ENCODE measurements around the gene SPAG9.
A peak's percentile ranks its signal among the peaks of the same experiment; 100 is the strongest.
"Not testable (repeated sequence)": the region's sequence is repeated elsewhere in the genome, so short reads cannot be mapped to it uniquely, and the experiment has no call there.

Gene SPAG9

GRCh38 chr17:51087072-51087757, 33.5 kb downstream of the SPAG9 start:
- DNase-seq (ENCODE audit: low read depth, low spot score), result no peak

GRCh38 chr17:51085150-51085805, 35.4 kb downstream of the SPAG9 start:
- DNase-seq (ENCODE audit: low read depth, low spot score), result no peak

- DNase-seq (ENCODE audit: low read depth, low spot score), result no peak
Observed at GRCh38 chr17:51083981-51084380, 36.7 kb downstream of the SPAG9 start.

GRCh38 chr17:51083364-51083763, 37.3 kb downstream of the SPAG9 start:
- not testable (repeated sequence) for DNase-seq (ENCODE audit: low read depth, low spot score)

GRCh38 chr17:51079049-51079448, 41.6 kb downstream of the SPAG9 start:
- no peak for DNase-seq (ENCODE audit: low read depth, low spot score)

GRCh38 chr17:51078009-51078592, 42.6 kb downstream of the SPAG9 start:
- no peak for DNase-seq (ENCODE audit: low read depth, low spot score)

- no peak for DNase-seq (ENCODE audit: low read depth, low spot score)
Observed at GRCh38 chr17:51076821-51077220, 43.8 kb downstream of the SPAG9 start.

GRCh38 chr17:51071556-51071955, 49.1 kb downstream of the SPAG9 start:
- no peak for DNase-seq (ENCODE audit: low read depth, low spot score)

GRCh38 chr17:51065466-51065865, 55.2 kb downstream of the SPAG9 start:
- DNase-seq (ENCODE audit: low read depth, low spot score), result no peak

GRCh38 chr17:51064061-51064735, 56.5 kb downstream of the SPAG9 start:
- no peak for DNase-seq (ENCODE audit: low read depth, low spot score)

GRCh38 chr17:51060396-51060795, 60.3 kb downstream of the SPAG9 start:
- no peak for DNase-seq (ENCODE audit: low read depth, low spot score)

GRCh38 chr17:51059781-51060180, 60.9 kb downstream of the SPAG9 start:
- DNase-seq (ENCODE audit: low read depth, low spot score), result no peak

- DNase-seq (ENCODE audit: low read depth, low spot score), result no peak
Observed at GRCh38 chr17:51057534-51057933, 63.1 kb downstream of the SPAG9 start.

GRCh38 chr17:51056813-51057510, 63.7 kb downstream of the SPAG9 start:
- peak; percentile 57 for DNase-seq (ENCODE audit: low read depth, low spot score)

GRCh38 chr17:51054748-51055147, 65.9 kb downstream of the SPAG9 start:
- no peak for DNase-seq (ENCODE audit: low read depth, low spot score)

- DNase-seq (ENCODE audit: low read depth, low spot score), result no peak
Observed at GRCh38 chr17:51052235-51052634, 68.4 kb downstream of the SPAG9 start.

GRCh38 chr17:51050291-51051033, 70.2 kb downstream of the SPAG9 start:
- DNase-seq (ENCODE audit: low read depth, low spot score), result no peak

GRCh38 chr17:51046514-51047384, 73.9 kb downstream of the SPAG9 start:
- DNase-seq (ENCODE audit: low read depth, low spot score), result peak; percentile 65

GRCh38 chr17:51046046-51046445, 74.6 kb downstream of the SPAG9 start:
- DNase-seq (ENCODE audit: low read depth, low spot score), result no peak

GRCh38 chr17:51045621-51046020, 75.0 kb downstream of the SPAG9 start:
- no peak for DNase-seq (ENCODE audit: low read depth, low spot score)
